GM12878 (cell line): ENCODE measurements around the gene IER3. TPM values are rescaled to one million over a fixed set of nuclear protein-coding genes. Genes with fewer than 3 reads are reported as not detected.

Source experiments
- BMI1 ChIP-seq: fragments of 450-650 bp; IDR thresholded peaks from 2 replicates; pipeline ENCODE4 v1.6.1; 2016; ENCODE audit warnings: mild to moderate bottlenecking, moderate library complexity, borderline replicate concordance
- CBFB ChIP-seq: IDR thresholded peaks from 2 replicates; pipeline ENCODE4 v1.6.1; 2016; ENCODE audit warnings: antibody characterized with exemption, low read depth
- CBX5 ChIP-seq: sonication (generic); IDR thresholded peaks from 2 replicates; pipeline ENCODE4 v1.6.1; 2016; ENCODE audit warnings: low read depth, moderate library complexity, mild to moderate bottlenecking, inconsistent platforms
- DPF2 ChIP-seq: fragments of 450-650 bp; IDR thresholded peaks from 2 replicates; pipeline ENCODE4 v1.6.1; 2017; ENCODE audit warnings: mild to moderate bottlenecking
- GABPA ChIP-seq: IDR thresholded peaks from 2 replicates; pipeline ENCODE4 v1.6.1; 2014; ENCODE audit warnings: antibody characterized with exemption, low read depth, mild to moderate bottlenecking, inconsistent platforms
- JUND ChIP-seq: IDR thresholded peaks from 2 replicates; pipeline ENCODE4 v1.6.1; 2012; ENCODE audit warnings: low read depth, mild to moderate bottlenecking, low read length, improper control_type of control experiment, moderate library complexity
- POLR2A ChIP-seq: IDR thresholded peaks from 2 replicates; pipeline ENCODE4 v1.6.1; 2011; ENCODE audit warnings: low read depth, mild to moderate bottlenecking, low read length
- POLR2AphosphoS5 ChIP-seq: IDR thresholded peaks from 2 replicates; pipeline ENCODE4 v1.6.1; 2011; ENCODE audit warnings: mild to moderate bottlenecking, low read length, inconsistent platforms
- RELB ChIP-seq: fragments of 450-650 bp; IDR thresholded peaks from 2 replicates; pipeline ENCODE4 v1.6.1; 2017; ENCODE audit warnings: low read depth, mild to moderate bottlenecking, moderate library complexity
- WRNIP1 ChIP-seq: IDR thresholded peaks from 2 replicates; pipeline ENCODE4 v1.6.1; 2011; ENCODE audit warnings: low read depth, low read length, improper control_type of control experiment, borderline replicate concordance
- ZNF687 ChIP-seq: fragments of 450-650 bp; IDR thresholded peaks from 2 replicates; pipeline ENCODE4 v1.6.1; 2017; ENCODE audit warnings: mild to moderate bottlenecking, moderate library complexity
- polyA plus RNA-seq, 11 experiments: library from polyadenylated mRNA; depleted of rRNA in 4 of 11; unstranded in 6 of 11; stranded (reverse) in 5 of 11; fragments of >200 nt; fragmentation: Nextera tagmentation in 4 of 11; fragmentation: Illumina TruSeq in 1 of 11; extraction: Ambion mirVana in 4 of 11; extraction: Trizol in 1 of 11; gene quantifications; 1 replicate in 1 of 11; 2 replicates in 10 of 11; pipeline versions ENCODE4 v1.2.1 to v1.2.3, GENCODE V29; 2011 to 2016; ENCODE audit warnings: inconsistent platforms in 2 of 11, missing spikeins in 2 of 11, low read depth in 1 of 11
- total RNA-seq, 4 experiments: library from RNA; depleted of rRNA in 3 of 4; stranded (reverse); fragments of >200 nt in 3 of 4; fragmentation: Illumina TruSeq in 1 of 4; extraction: Trizol in 1 of 4; gene quantifications; 2 replicates each; pipeline versions ENCODE4 v1.2.1 to v1.2.3, GENCODE V29; 2013 to 2021
- TF ChIP-seq, protein P1 (sequence below): fragments of 450-650 bp; conservative IDR thresholded peaks from 2 replicates; pipeline ENCODE4 v1.6.1; 2017; ENCODE audit warnings: mild to moderate bottlenecking, moderate library complexity
- TF ChIP-seq, protein P2 (sequence below): fragments of 450-650 bp; formaldehyde crosslinking; IDR thresholded peaks from 2 replicates; pipeline ENCODE4 v1.5.0; 2022; ENCODE audit warnings: mild to moderate bottlenecking, missing genetic modification characterization
- TF ChIP-seq, protein P3 (sequence below): IDR thresholded peaks from 2 replicates; pipeline ENCODE4 v1.6.1; 2011; ENCODE audit warnings: borderline replicate concordance, low read depth, mild to moderate bottlenecking, moderate library complexity, low read length; ENCODE audit not compliant: insufficient read depth, poor library complexity, severe bottlenecking

Gene IER3
- total and polyA plus RNA-seq, 10 of the 15 experiments (the other 5 are each of a cell fraction or from before 2014, with no cell fraction given) = 1.9 to 100 (median 32.3) TPM

- TF ChIP-seq GABPA (no peak), BMI1 (no peak), CBFB (0 out of 2 replicates have a peak, but pooled peaks have one; percentile 5), RELB (0 out of 2 replicates have a peak, but pooled peaks have one; percentile 1), ZNF687 (no peak), POLR2A (no peak), POLR2AphosphoS5 (peak; percentile 74), WRNIP1 (peak; percentile 85; the same call in 1 of the 2 replicates), CBX5 (no peak), JUND (no peak), DPF2 (0 out of 2 replicates have a peak, but pooled peaks have one; percentile 8)
- TF ChIP-seq, protein P1, sequence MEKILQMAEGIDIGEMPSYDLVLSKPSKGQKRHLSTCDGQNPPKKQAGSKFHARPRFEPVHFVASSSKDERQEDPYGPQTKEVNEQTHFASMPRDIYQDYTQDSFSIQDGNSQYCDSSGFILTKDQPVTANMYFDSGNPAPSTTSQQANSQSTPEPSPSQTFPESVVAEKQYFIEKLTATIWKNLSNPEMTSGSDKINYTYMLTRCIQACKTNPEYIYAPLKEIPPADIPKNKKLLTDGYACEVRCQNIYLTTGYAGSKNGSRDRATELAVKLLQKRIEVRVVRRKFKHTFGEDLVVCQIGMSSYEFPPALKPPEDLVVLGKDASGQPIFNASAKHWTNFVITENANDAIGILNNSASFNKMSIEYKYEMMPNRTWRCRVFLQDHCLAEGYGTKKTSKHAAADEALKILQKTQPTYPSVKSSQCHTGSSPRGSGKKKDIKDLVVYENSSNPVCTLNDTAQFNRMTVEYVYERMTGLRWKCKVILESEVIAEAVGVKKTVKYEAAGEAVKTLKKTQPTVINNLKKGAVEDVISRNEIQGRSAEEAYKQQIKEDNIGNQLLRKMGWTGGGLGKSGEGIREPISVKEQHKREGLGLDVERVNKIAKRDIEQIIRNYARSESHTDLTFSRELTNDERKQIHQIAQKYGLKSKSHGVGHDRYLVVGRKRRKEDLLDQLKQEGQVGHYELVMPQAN = no peak
- TF ChIP-seq, protein P2, sequence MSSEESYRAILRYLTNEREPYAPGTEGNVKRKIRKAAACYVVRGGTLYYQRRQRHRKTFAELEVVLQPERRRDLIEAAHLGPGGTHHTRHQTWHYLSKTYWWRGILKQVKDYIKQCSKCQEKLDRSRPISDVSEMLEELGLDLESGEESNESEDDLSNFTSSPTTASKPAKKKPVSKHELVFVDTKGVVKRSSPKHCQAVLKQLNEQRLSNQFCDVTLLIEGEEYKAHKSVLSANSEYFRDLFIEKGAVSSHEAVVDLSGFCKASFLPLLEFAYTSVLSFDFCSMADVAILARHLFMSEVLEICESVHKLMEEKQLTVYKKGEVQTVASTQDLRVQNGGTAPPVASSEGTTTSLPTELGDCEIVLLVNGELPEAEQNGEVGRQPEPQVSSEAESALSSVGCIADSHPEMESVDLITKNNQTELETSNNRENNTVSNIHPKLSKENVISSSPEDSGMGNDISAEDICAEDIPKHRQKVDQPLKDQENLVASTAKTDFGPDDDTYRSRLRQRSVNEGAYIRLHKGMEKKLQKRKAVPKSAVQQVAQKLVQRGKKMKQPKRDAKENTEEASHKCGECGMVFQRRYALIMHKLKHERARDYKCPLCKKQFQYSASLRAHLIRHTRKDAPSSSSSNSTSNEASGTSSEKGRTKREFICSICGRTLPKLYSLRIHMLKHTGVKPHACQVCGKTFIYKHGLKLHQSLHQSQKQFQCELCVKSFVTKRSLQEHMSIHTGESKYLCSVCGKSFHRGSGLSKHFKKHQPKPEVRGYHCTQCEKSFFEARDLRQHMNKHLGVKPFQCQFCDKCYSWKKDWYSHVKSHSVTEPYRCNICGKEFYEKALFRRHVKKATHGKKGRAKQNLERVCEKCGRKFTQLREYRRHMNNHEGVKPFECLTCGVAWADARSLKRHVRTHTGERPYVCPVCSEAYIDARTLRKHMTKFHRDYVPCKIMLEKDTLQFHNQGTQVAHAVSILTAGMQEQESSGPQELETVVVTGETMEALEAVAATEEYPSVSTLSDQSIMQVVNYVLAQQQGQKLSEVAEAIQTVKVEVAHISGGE (CRISPR knock-in tag) = no peak
- TF ChIP-seq, protein P3, sequence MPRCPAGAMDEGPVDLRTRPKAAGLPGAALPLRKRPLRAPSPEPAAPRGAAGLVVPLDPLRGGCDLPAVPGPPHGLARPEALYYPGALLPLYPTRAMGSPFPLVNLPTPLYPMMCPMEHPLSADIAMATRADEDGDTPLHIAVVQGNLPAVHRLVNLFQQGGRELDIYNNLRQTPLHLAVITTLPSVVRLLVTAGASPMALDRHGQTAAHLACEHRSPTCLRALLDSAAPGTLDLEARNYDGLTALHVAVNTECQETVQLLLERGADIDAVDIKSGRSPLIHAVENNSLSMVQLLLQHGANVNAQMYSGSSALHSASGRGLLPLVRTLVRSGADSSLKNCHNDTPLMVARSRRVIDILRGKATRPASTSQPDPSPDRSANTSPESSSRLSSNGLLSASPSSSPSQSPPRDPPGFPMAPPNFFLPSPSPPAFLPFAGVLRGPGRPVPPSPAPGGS = no peak
These were observed 971 bp downstream of the IER3 start (continued) for GRCh38 chr6:30743099-30744053.
